ENCODE data around the gene CDK7.

- TF ChIP-seq EZH2 (IDR thresholded peaks at IDR 0.05; ENCODE audit: low read length) (no peak), CTCF (optimal IDR thresholded peaks at IDR 0.05 in 1 of 3, IDR thresholded peaks at IDR 0.05 in 1 of 3, conservative IDR thresholded peaks at IDR 0.05 in 1 of 3; ENCODE audit: extremely low read depth in 1 of 3, insufficient read depth in 2 of 3, low read length in 3 of 3) (no peak)
Measured at GRCh38 chr5:69242215-69242927, 7.7 kb downstream of the CDK7 start.
